GM19099 (cell line): ENCODE data around the gene NRSN1.

Experiments
- POLR2A ChIP-seq: IDR thresholded peaks from 3 replicates; pipeline ENCODE4 v1.6.1; 2011; ENCODE audit warnings: low read depth; ENCODE audit not compliant: insufficient read length; ENCODE audit errors: extremely low read depth

Gene NRSN1

GRCh38 chr6:24187965-24188577 lies 62.1 kb downstream of the NRSN1 start:
- TF ChIP-seq POLR2A, result no peak

- no peak for TF ChIP-seq POLR2A
These were observed 62.6 kb downstream of the NRSN1 start for GRCh38 chr6:24188578-24189080.

GRCh38 chr6:24191346-24191745 lies 65.3 kb downstream of the NRSN1 start:
- TF ChIP-seq POLR2A, result no peak

GRCh38 chr6:24193364-24193763 lies 67.3 kb downstream of the NRSN1 start:
- TF ChIP-seq POLR2A, result no peak

- no peak for TF ChIP-seq POLR2A
These were observed 69.1 kb downstream of the NRSN1 start for GRCh38 chr6:24194978-24195700.

- no peak for TF ChIP-seq POLR2A
These were observed 70.0 kb downstream of the NRSN1 start for GRCh38 chr6:24195836-24196597.
